ENCODE results near the gene BAZ2A.

The BAZ2A gene

GRCh38 chr12:56634242-56634836 is 4.2 kb upstream of the BAZ2A start:
- no peak for ATAC-seq
- TF ChIP-seq ZFP30 (CRISPR knock-in tag; IDR thresholded peaks at IDR 0.05): no peak
- TF ChIP-seq ZFP3 (CRISPR knock-in tag; IDR thresholded peaks at IDR 0.05): no peak
- no peak for TF ChIP-seq CREB5 (CRISPR knock-in tag; IDR thresholded peaks at IDR 0.05; ENCODE audit: low read depth)
- no peak for TF ChIP-seq ZNF70 (CRISPR knock-in tag; IDR thresholded peaks at IDR 0.05)
- TF ChIP-seq SNAI2 (CRISPR knock-in tag; IDR thresholded peaks at IDR 0.05): no peak

GRCh38 chr12:56633468-56634241 is 3.5 kb upstream of the BAZ2A start:
- TF ChIP-seq TCF4 (CRISPR knock-in tag; IDR thresholded peaks at IDR 0.05; ENCODE audit: borderline replicate concordance) (no peak), ISL1 (CRISPR knock-in tag; IDR thresholded peaks at IDR 0.05) (no peak), POU6F1 (CRISPR knock-in tag; IDR thresholded peaks at IDR 0.05; ENCODE audit: borderline replicate concordance, low read depth) (no peak), BACH2 (CRISPR knock-in tag; IDR thresholded peaks at IDR 0.05; ENCODE audit: borderline replicate concordance) (no peak), TSHZ2 (CRISPR knock-in tag; IDR thresholded peaks at IDR 0.05) (no peak), ZNF565 (CRISPR knock-in tag; conservative IDR thresholded peaks at IDR 0.05; ENCODE audit: low read depth) (no peak), ESRRG (CRISPR knock-in tag; IDR thresholded peaks at IDR 0.05) (no peak), GLIS3 (CRISPR knock-in tag; IDR thresholded peaks at IDR 0.05) (no peak), ZNF8 (CRISPR knock-in tag; IDR thresholded peaks at IDR 0.05) (no peak), PATZ1 (CRISPR knock-in tag; IDR thresholded peaks at IDR 0.05; ENCODE audit: borderline replicate concordance) (no peak), TOX (CRISPR knock-in tag; IDR thresholded peaks at IDR 0.05; ENCODE audit: borderline replicate concordance) (no peak), ZFP3 (CRISPR knock-in tag; IDR thresholded peaks at IDR 0.05) (no peak)

GRCh38 chr12:56632701-56633467 is 2.8 kb upstream of the BAZ2A start:
- ATAC-seq: no peak
- TF ChIP-seq ARNTL (CRISPR knock-in tag; IDR thresholded peaks at IDR 0.05; ENCODE audit: borderline replicate concordance, low read depth) (no peak), ZFP30 (CRISPR knock-in tag; IDR thresholded peaks at IDR 0.05) (no peak), CSRNP3 (CRISPR knock-in tag; IDR thresholded peaks at IDR 0.05) (no peak), ESRRG (CRISPR knock-in tag; IDR thresholded peaks at IDR 0.05) (no peak), ZC3H10 (CRISPR knock-in tag; IDR thresholded peaks at IDR 0.05) (no peak), CREB5 (CRISPR knock-in tag; IDR thresholded peaks at IDR 0.05; ENCODE audit: low read depth) (no peak), POU6F1 (CRISPR knock-in tag; IDR thresholded peaks at IDR 0.05; ENCODE audit: borderline replicate concordance, low read depth) (no peak), CSDC2 (CRISPR knock-in tag; IDR thresholded peaks at IDR 0.05) (no peak), RARB (CRISPR knock-in tag; IDR thresholded peaks at IDR 0.05) (no peak), ZNF565 (CRISPR knock-in tag; conservative IDR thresholded peaks at IDR 0.05; ENCODE audit: low read depth) (no peak), ZFP3 (CRISPR knock-in tag; IDR thresholded peaks at IDR 0.05) (no peak), GLIS3 (CRISPR knock-in tag; IDR thresholded peaks at IDR 0.05) (no peak)

More at GRCh38 chr12:56633468-56634241, 3.5 kb upstream of the BAZ2A start:
- no peak for ATAC-seq
